Transverse colon (tissue), 4 donors: Measurements from ENCODE around the gene ARMC3.

Experiments used
- CTCF ChIP-seq, 5 experiments: fragments of 200-600 bp in 3 of 5; fragments of 450-650 bp in 2 of 5; sonication (generic) in 3 of 5; IDR thresholded peaks; 1 replicate in 2 of 5; 2 replicates in 3 of 5; pipeline ENCODE4 v1.5.1; 2016 to 2017; ENCODE audit warnings: antibody characterized with exemption in 5 of 5, inconsistent platforms in 3 of 5, mild to moderate bottlenecking in 2 of 5, moderate library complexity in 1 of 5
- EP300 ChIP-seq: sonication (generic); formaldehyde crosslinking; IDR thresholded peaks from one replicate; pipeline ENCODE4 v1.6.1; 2017; ENCODE audit warnings: antibody characterized with exemption, low read depth
- POLR2A ChIP-seq: fragments of 450-650 bp; IDR thresholded peaks from one replicate; pipeline ENCODE4 v1.6.1; 2016; ENCODE audit warnings: antibody characterized with exemption, mild to moderate bottlenecking, moderate library complexity
- POLR2AphosphoS5 ChIP-seq, 3 donors: sonication (generic); formaldehyde crosslinking; IDR thresholded peaks; one replicate each; pipeline ENCODE4 v1.6.1; 2016; ENCODE audit warnings: antibody characterized with exemption in 3 of 3

- TF ChIP-seq CTCF (IDR thresholded peaks at IDR 0.05): no peak
- TF ChIP-seq EP300: no peak
- TF ChIP-seq POLR2AphosphoS5 (IDR thresholded peaks at IDR 0.05): no peak
- no peak for TF ChIP-seq POLR2A
Observed at GRCh38 chr10:23056186-23056579, 128.3 kb downstream of the ARMC3 start.
